Lower leg skin (tissue), 3 donors: Measurements from ENCODE around the gene RASSF5.

Experiments used
- CTCF ChIP-seq, 3 donors: fragments of 450-650 bp; IDR thresholded peaks; one replicate each; pipeline ENCODE4 v1.5.1; 2016; ENCODE audit warnings: antibody characterized with exemption in 3 of 3, mild to moderate bottlenecking in 3 of 3, moderate library complexity in 2 of 3
- POLR2A ChIP-seq, 2 donors: fragments of 450-650 bp; IDR thresholded peaks; one replicate each; pipeline ENCODE4 v1.6.1; 2016 to 2017; ENCODE audit warnings: antibody characterized with exemption in 2 of 2, mild to moderate bottlenecking in 1 of 2, moderate library complexity in 1 of 2

GRCh38 chr1:206503591-206504362, 3.6 kb upstream of the RASSF5 start:
- TF ChIP-seq POLR2A (IDR thresholded peaks at IDR 0.05) (no peak), CTCF (IDR thresholded peaks at IDR 0.05) (no peak)
